SJCRH30 (cell line): ENCODE data around the gene LMOD1. TPM values are rescaled to one million over a fixed set of nuclear protein-coding genes. Genes with fewer than 3 reads are reported as not detected.
"Not testable (repeated sequence)": the region's sequence is repeated elsewhere in the genome, so short reads cannot be mapped to it uniquely, and the experiment has no call there.

Experiments
- DNase-seq, 2 experiments: peaks; one replicate each; pipeline ENCODE4 v3.0.0-alpha.2; 2015 to 2020
- H3K27ac ChIP-seq: fragments of 250-450 bp; sonication (Bioruptor Pico); 2 replicates; pipeline ENCODE4 v1.5.1; 2020; ENCODE audit warnings: mild to moderate bottlenecking, moderate library complexity
- H3K27me3 ChIP-seq: fragments of 250-450 bp; sonication (Bioruptor Pico); 2 replicates; pipeline ENCODE4 v1.5.1; 2020; ENCODE audit warnings: mild to moderate bottlenecking, moderate library complexity
- H3K36me3 ChIP-seq: fragments of 250-450 bp; sonication (Bioruptor Pico); 2 replicates; pipeline ENCODE4 v1.5.1; 2020; ENCODE audit warnings: mild to moderate bottlenecking, moderate library complexity
- H3K4me1 ChIP-seq: fragments of 250-450 bp; sonication (Bioruptor Pico); 2 replicates; pipeline ENCODE4 v1.5.1; 2020; ENCODE audit warnings: mild to moderate bottlenecking, moderate library complexity
- H3K4me3 ChIP-seq: fragments of 250-450 bp; sonication (Bioruptor Pico); 2 replicates; pipeline ENCODE4 v1.5.1; 2020; ENCODE audit warnings: mild to moderate bottlenecking, moderate library complexity
- H3K9me3 ChIP-seq: fragments of 250-450 bp; sonication (Bioruptor Pico); replicated peaks from 2 replicates; pipeline ENCODE4 v1.5.1; 2020; ENCODE audit warnings: mild to moderate bottlenecking, moderate library complexity
- total RNA-seq: library from RNA; depleted of rRNA; stranded (reverse); fragments of >200 nt; shearing (Covaris generic); gene quantifications from 2 replicates; pipeline ENCODE4 v1.2.3, GENCODE V29; 2014

The LMOD1 gene
- total RNA-seq, 1 experiment from 2014 or later, result not detected

GRCh38 chr1:201962382-201962781, 16.0 kb upstream of the LMOD1 start:
- H3K36me3 ChIP-seq, result peaks cover 83% of the 10 kb centered on the region

GRCh38 chr1:201958348-201958747, 12.0 kb upstream of the LMOD1 start:
- H3K36me3 ChIP-seq, result peaks cover 53% of the 10 kb centered on the region
- no peak for DNase-seq
- no peak overlapping the region for H3K27ac ChIP-seq
- H3K9me3 ChIP-seq, result no peaks in the 10 kb centered on the region
- H3K4me1 ChIP-seq, result no peaks in the 10 kb centered on the region; the same call in 1 of the 2 replicates
- no peak overlapping the region for H3K4me3 ChIP-seq
- no peaks in the 10 kb centered on the region for H3K27me3 ChIP-seq

More at GRCh38 chr1:201962382-201962781, 16.0 kb upstream of the LMOD1 start:
- not testable (repeated sequence) for H3K4me3 ChIP-seq, H3K9me3 ChIP-seq, H3K4me1 ChIP-seq, H3K27me3 ChIP-seq, H3K27ac ChIP-seq, DNase-seq

GRCh38 chr1:201955729-201956143, 9.4 kb upstream of the LMOD1 start:
- Histone ChIP-seq H3K4me3 (peak overlapping the region; percentile 86), H3K27me3 (no peaks in the 10 kb centered on the region), H3K9me3 (no peaks in the 10 kb centered on the region), H3K4me1 (no peaks in the 10 kb centered on the region; the same call in 1 of the 2 replicates), H3K36me3 (peaks cover 29% of the 10 kb centered on the region), H3K27ac (peak overlapping the region; percentile 74)
- no peak for DNase-seq

- peak within 1 kb of the TSS; percentile 86 for H3K4me3 ChIP-seq
- no peaks in the 10 kb centered on the region for H3K27me3 ChIP-seq
- no peaks in the 10 kb centered on the region; the same call in 1 of the 2 replicates for H3K4me1 ChIP-seq
- peaks cover 29% of the 10 kb centered on the region for H3K36me3 ChIP-seq
- no peaks in the 10 kb centered on the region for H3K9me3 ChIP-seq
- peak within 1 kb of the TSS; percentile 74 for H3K27ac ChIP-seq
- DNase-seq, result peak; percentile 98 to 99
Observed at GRCh38 chr1:201955009-201955728, 8.8 kb upstream of the LMOD1 start, which contains the start of gene TIMM17A. Gene TIMM17A (plus strand): TSS chr1:201955503. CDS start chr1:201955527, 24 bp downstream.

GRCh38 chr1:201954263-201955008, 8.1 kb upstream of the LMOD1 start:
- H3K9me3 ChIP-seq, result no peaks in the 10 kb centered on the region
- H3K4me1 ChIP-seq, result no peaks in the 10 kb centered on the region; the same call in 1 of the 2 replicates
- no peaks in the 10 kb centered on the region for H3K27me3 ChIP-seq
- H3K4me3 ChIP-seq, result peak overlapping the region; percentile 86
- DNase-seq, result peak in 1 of 2 experiments; percentile 21
- peaks cover 23% of the 10 kb centered on the region for H3K36me3 ChIP-seq
- peak overlapping the region; percentile 74 for H3K27ac ChIP-seq

GRCh38 chr1:201949491-201949890, 3.1 kb upstream of the LMOD1 start:
- Histone ChIP-seq H3K27me3 (no peaks in the 10 kb centered on the region), H3K9me3 (no peaks in the 10 kb centered on the region), H3K4me3 (no peak overlapping the region), H3K27ac (no peak overlapping the region), H3K4me1 (peaks cover 14% of the 10 kb centered on the region; the same call in 1 of the 2 replicates), H3K36me3 (no peaks in the 10 kb centered on the region)
- DNase-seq, result no peak

GRCh38 chr1:201947697-201948008, 1.3 kb upstream of the LMOD1 start:
- Histone ChIP-seq H3K9me3 (no peaks in the 10 kb centered on the region), H3K27me3 (no peaks in the 10 kb centered on the region), H3K36me3 (no peaks in the 10 kb centered on the region), H3K27ac (no peak overlapping the region), H3K4me1 (peaks cover 14% of the 10 kb centered on the region; the same call in 1 of the 2 replicates), H3K4me3 (no peak overlapping the region)
- peak in 1 of 2 experiments; percentile 15 for DNase-seq

- no peaks in the 10 kb centered on the region for H3K27me3 ChIP-seq
- no peaks in the 10 kb centered on the region for H3K9me3 ChIP-seq
- DNase-seq, result no peak
- H3K4me3 ChIP-seq, result no peak overlapping the region
- H3K36me3 ChIP-seq, result no peaks in the 10 kb centered on the region
- H3K4me1 ChIP-seq, result peaks cover 17% of the 10 kb centered on the region; the same call in 1 of the 2 replicates
- H3K27ac ChIP-seq, result no peak overlapping the region
Observed at GRCh38 chr1:201945863-201946223, 505 bp downstream of the LMOD1 start.

- Histone ChIP-seq H3K36me3 (no peaks in the 10 kb centered on the region), H3K4me3 (no peak overlapping the region), H3K27ac (no peak overlapping the region), H3K9me3 (no peaks in the 10 kb centered on the region), H3K4me1 (peaks cover 17% of the 10 kb centered on the region; the same call in 1 of the 2 replicates), H3K27me3 (no peaks in the 10 kb centered on the region)
- no peak for DNase-seq
Observed at GRCh38 chr1:201945157-201945556, 1.2 kb downstream of the LMOD1 start.

GRCh38 chr1:201944639-201945038, 1.7 kb downstream of the LMOD1 start:
- Histone ChIP-seq H3K27me3 (no peaks in the 10 kb centered on the region), H3K4me1 (peaks cover 17% of the 10 kb centered on the region; the same call in 1 of the 2 replicates), H3K27ac (no peak overlapping the region), H3K36me3 (no peaks in the 10 kb centered on the region), H3K9me3 (no peaks in the 10 kb centered on the region), H3K4me3 (no peak overlapping the region)
- no peak for DNase-seq

- no peak overlapping the region for H3K4me3 ChIP-seq
- H3K9me3 ChIP-seq, result no peaks in the 10 kb centered on the region
- no peaks in the 10 kb centered on the region for H3K36me3 ChIP-seq
- DNase-seq, result no peak
- no peaks in the 10 kb centered on the region for H3K27me3 ChIP-seq
- peaks cover 17% of the 10 kb centered on the region; the same call in 1 of the 2 replicates for H3K4me1 ChIP-seq
- H3K27ac ChIP-seq, result no peak overlapping the region
Observed at GRCh38 chr1:201944002-201944401, 2.3 kb downstream of the LMOD1 start.

GRCh38 chr1:201942129-201942495, 4.2 kb downstream of the LMOD1 start:
- Histone ChIP-seq H3K27me3 (no peaks in the 10 kb centered on the region), H3K9me3 (no peaks in the 10 kb centered on the region), H3K27ac (no peak overlapping the region), H3K4me1 (peaks cover 15% of the 10 kb centered on the region; the same call in 1 of the 2 replicates), H3K36me3 (no peaks in the 10 kb centered on the region), H3K4me3 (no peak overlapping the region)
- no peak for DNase-seq

- no peak overlapping the region for H3K27ac ChIP-seq
- H3K4me1 ChIP-seq, result peaks cover 15% of the 10 kb centered on the region; the same call in 1 of the 2 replicates
- H3K9me3 ChIP-seq, result no peaks in the 10 kb centered on the region
- H3K27me3 ChIP-seq, result no peaks in the 10 kb centered on the region
- peak overlapping the region; percentile 22 for H3K4me3 ChIP-seq
- H3K36me3 ChIP-seq, result no peaks in the 10 kb centered on the region
- DNase-seq, result peak; percentile 58 to 72
Observed at GRCh38 chr1:201941420-201942128, 4.8 kb downstream of the LMOD1 start.

GRCh38 chr1:201940316-201940715, 6.0 kb downstream of the LMOD1 start:
- H3K27ac ChIP-seq, H3K9me3 ChIP-seq, DNase-seq, H3K36me3 ChIP-seq, H3K27me3 ChIP-seq, H3K4me3 ChIP-seq: not testable (repeated sequence)
- H3K4me1 ChIP-seq, result peaks cover 10% of the 10 kb centered on the region; the same call in 1 of the 2 replicates

GRCh38 chr1:201939574-201939973, 6.8 kb downstream of the LMOD1 start:
- no peak for DNase-seq
- H3K36me3 ChIP-seq, result no peaks in the 10 kb centered on the region
- no peak overlapping the region for H3K4me3 ChIP-seq
- peaks cover 6% of the 10 kb centered on the region; the same call in 1 of the 2 replicates for H3K4me1 ChIP-seq
- no peaks in the 10 kb centered on the region for H3K9me3 ChIP-seq
- H3K27me3 ChIP-seq, result no peaks in the 10 kb centered on the region
- H3K27ac ChIP-seq, result no peak overlapping the region
